ENCODE results near the gene PLD5. TPM values are rescaled to one million over a fixed set of nuclear protein-coding genes. Genes with fewer than 3 reads are reported as not detected.

The PLD5 gene
- total and polyA plus RNA-seq, 8 donors: 0.04 to 0.71 (median 0.24) TPM; not detected in 2

- no peak for FAIRE-seq
- intact Hi-C loops (cut with DNase I): no loop called here
- H3K27ac ChIP-seq: no peak overlapping the region
- no peaks in the 10 kb centered on the region for H3K9me3 ChIP-seq
- H3K27me3 ChIP-seq: no peaks in the 10 kb centered on the region
- H3K36me3 ChIP-seq: no peaks in the 10 kb centered on the region
- WGBS, 2 donors: 26 to 39% methylated on average over 2 of the region's 2 CpGs
- no peak overlapping the region for H3K4me3 ChIP-seq
- no peaks in the 10 kb centered on the region for H3K4me1 ChIP-seq
- DNase-seq: no peak
- ATAC-seq: no peak
- TF ChIP-seq CTCF (IDR thresholded peaks at IDR 0.05): no peak
These were observed 346.1 kb downstream of the PLD5 start for GRCh38 chr1:242178436-242178835.

- Histone ChIP-seq H3K36me3 (no peaks in the 10 kb centered on the region), H3K9me3 (no peaks in the 10 kb centered on the region), H3K27ac (no peak overlapping the region), H3K27me3 (no peaks in the 10 kb centered on the region), H3K4me1 (no peaks in the 10 kb centered on the region), H3K4me3 (no peak overlapping the region)
- intact Hi-C loops (cut with DNase I): no loop called here
- FAIRE-seq: no peak
- WGBS, 2 donors: 26 to 32% methylated on average over 3 of the region's 3 CpGs
- TF ChIP-seq CTCF (IDR thresholded peaks at IDR 0.05): no peak
- no peak for ATAC-seq
- no peak for DNase-seq
These were observed 362.4 kb downstream of the PLD5 start for GRCh38 chr1:242162140-242162539.

- Histone ChIP-seq H3K27ac (no peak overlapping the region), H3K36me3 (no peaks in the 10 kb centered on the region), H3K4me1 (no peaks in the 10 kb centered on the region), H3K27me3 (no peaks in the 10 kb centered on the region), H3K4me3 (no peak overlapping the region), H3K9me3 (no peaks in the 10 kb centered on the region)
- no peak for ATAC-seq
- FAIRE-seq: no peak
- no peak for DNase-seq
- WGBS, 2 donors: 34 to 38% methylated on average over 4 of the region's 4 CpGs
- intact Hi-C loops (cut with DNase I): no loop called here
- no peak for TF ChIP-seq CTCF (IDR thresholded peaks at IDR 0.05)
These were observed 377.2 kb downstream of the PLD5 start for GRCh38 chr1:242147096-242147976.

GRCh38 chr1:242146652-242147051, 377.8 kb downstream of the PLD5 start:
- intact Hi-C loops (cut with DNase I): no loop called here
- FAIRE-seq: no peak
- no peaks in the 10 kb centered on the region for H3K36me3 ChIP-seq
- H3K9me3 ChIP-seq: no peaks in the 10 kb centered on the region
- no peak overlapping the region for H3K27ac ChIP-seq
- H3K4me1 ChIP-seq: no peaks in the 10 kb centered on the region
- TF ChIP-seq CTCF (IDR thresholded peaks at IDR 0.05): no peak
- ATAC-seq: no peak
- DNase-seq: no peak
- H3K27me3 ChIP-seq: no peaks in the 10 kb centered on the region
- 27 to 40% methylated on average over 3 of the region's 3 CpGs for WGBS, 2 donors
- no peak overlapping the region for H3K4me3 ChIP-seq

- no peak for TF ChIP-seq CTCF (IDR thresholded peaks at IDR 0.05)
- ATAC-seq (no peak), FAIRE-seq (no peak), DNase-seq (no peak)
- Histone ChIP-seq H3K4me3 (no peak overlapping the region), H3K9me3 (no peaks in the 10 kb centered on the region), H3K27ac (no peak overlapping the region), H3K36me3 (no peaks in the 10 kb centered on the region), H3K27me3 (no peaks in the 10 kb centered on the region), H3K4me1 (no peaks in the 10 kb centered on the region)
- WGBS, 2 donors: 48 to 68% methylated on average over 1 of the region's 1 CpG
- intact Hi-C loops (cut with DNase I): no loop called here
These were observed 383.7 kb downstream of the PLD5 start for GRCh38 chr1:242140836-242141235.
